ENCODE results near the gene ELFN1.

Gene ELFN1

GRCh38 chr7:1651891-1652290 lies 18.2 kb upstream of the ELFN1 start:
- peaks cover 29% of the 10 kb centered on the region for H3K27me3 Mint-ChIP-seq (ENCODE audit: low read depth)
- TF ChIP-seq CTCF (IDR thresholded peaks at IDR 0.05; ENCODE audit: unreplicated experiment in 3 of 3): no peak
- peaks cover 18% of the 10 kb centered on the region for H3K4me1 Mint-ChIP-seq
- H3K9me3 Mint-ChIP-seq: peaks cover 1% of the 10 kb centered on the region
- no peaks in the 10 kb centered on the region for H3K36me3 Mint-ChIP-seq (ENCODE audit: low read depth)
- H3K4me3 Mint-ChIP-seq: no peak overlapping the region
- H3K27ac Mint-ChIP-seq: no peak overlapping the region

GRCh38 chr7:1653500-1653899 lies 16.6 kb upstream of the ELFN1 start:
- no peak for TF ChIP-seq CTCF (IDR thresholded peaks at IDR 0.05; ENCODE audit: unreplicated experiment in 3 of 3)
- Mint-ChIP-seq H3K27ac (no peak overlapping the region), H3K4me3 (no peak overlapping the region), H3K9me3 (peaks cover 4% of the 10 kb centered on the region), H3K4me1 (peaks cover 5% of the 10 kb centered on the region), H3K36me3 (ENCODE audit: low read depth) (no peaks in the 10 kb centered on the region), H3K27me3 (ENCODE audit: low read depth) (peaks cover 37% of the 10 kb centered on the region)

DNA sequence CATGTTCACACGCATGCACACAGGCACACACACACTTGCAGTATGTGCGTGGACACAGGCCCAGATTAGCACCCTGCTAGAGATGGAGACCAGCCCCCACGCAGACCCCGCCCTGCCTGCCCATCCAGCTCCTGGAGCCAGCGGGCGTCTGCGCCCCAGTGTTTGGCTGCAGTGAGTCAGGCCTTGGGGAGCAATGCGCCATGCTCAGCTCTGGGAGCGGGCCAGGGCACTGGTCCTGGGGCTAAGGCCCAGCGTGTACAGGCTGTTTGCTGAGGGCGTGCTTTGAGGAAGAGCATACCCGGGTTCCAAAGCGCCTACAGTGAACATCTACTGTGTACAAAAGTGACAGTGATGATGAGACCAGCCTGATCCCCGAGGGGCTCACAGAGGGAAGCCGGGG lies 16.0 kb upstream of the ELFN1 start:
- Mint-ChIP-seq H3K4me3 (no peak overlapping the region), H3K27me3 (ENCODE audit: low read depth) (peaks cover 31% of the 10 kb centered on the region), H3K4me1 (no peaks in the 10 kb centered on the region), H3K36me3 (ENCODE audit: low read depth) (no peaks in the 10 kb centered on the region), H3K27ac (no peak overlapping the region), H3K9me3 (peaks cover 4% of the 10 kb centered on the region)
- no peak for TF ChIP-seq CTCF (IDR thresholded peaks at IDR 0.05; ENCODE audit: unreplicated experiment in 3 of 3)

DNA sequence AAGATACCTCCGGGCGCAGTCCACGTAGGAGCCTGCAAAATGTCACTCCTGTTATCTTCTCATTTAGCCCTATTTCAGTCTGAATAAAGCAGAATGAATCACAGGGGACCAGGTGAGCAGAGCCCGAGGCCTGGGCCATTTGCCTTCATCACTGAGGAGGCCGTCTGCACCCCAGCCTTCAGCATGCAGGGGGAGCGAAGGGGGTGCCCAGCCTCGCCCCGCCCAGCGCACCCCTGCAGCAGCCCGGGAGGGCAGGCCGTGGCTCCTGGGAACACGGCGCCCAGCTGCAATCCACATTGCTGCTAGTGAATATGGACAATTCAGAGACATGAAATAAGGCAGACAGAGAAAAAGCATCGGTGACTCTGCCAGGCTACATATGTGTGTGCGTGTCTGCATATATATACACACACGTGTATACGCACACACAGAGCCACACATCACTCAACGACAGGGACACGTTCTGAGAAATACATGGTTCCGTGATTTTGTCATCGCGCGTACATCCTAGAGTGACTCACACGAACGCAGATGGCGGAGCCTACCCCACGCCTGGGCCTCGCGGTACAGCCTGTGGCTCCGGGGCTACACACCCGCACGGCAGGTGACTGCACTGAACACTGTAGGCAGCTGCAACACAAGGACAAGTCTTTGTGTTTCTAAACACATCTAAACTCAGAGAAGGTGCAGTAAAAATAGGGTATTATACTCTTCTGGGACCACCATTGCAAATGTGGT lies 15.2 kb upstream of the ELFN1 start:
- Mint-ChIP-seq H3K4me3 (no peak overlapping the region), H3K27me3 (ENCODE audit: low read depth) (peaks cover 25% of the 10 kb centered on the region), H3K27ac (no peak overlapping the region), H3K4me1 (no peaks in the 10 kb centered on the region), H3K9me3 (peaks cover 4% of the 10 kb centered on the region), H3K36me3 (ENCODE audit: low read depth) (no peaks in the 10 kb centered on the region)
- TF ChIP-seq CTCF (IDR thresholded peaks at IDR 0.05; ENCODE audit: unreplicated experiment in 3 of 3): no peak

DNA sequence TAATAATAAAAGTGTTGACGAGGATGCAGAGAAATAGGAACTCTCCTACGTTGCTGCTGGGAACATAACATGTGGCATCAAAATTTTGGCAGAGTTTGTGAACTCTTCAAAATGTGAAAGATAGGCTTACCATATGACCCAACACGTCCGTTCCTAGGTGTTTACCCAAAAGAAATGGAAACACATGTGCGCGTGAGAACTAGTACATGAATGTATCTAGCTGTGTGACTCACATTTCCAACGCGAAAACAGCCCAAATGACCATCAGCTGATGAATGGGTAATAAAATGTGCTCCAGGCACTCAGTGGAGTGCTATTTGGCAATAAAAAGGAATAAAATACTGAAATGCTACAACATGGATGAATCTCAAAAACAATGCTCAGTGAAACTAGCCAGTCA lies 10.4 kb upstream of the ELFN1 start:
- Mint-ChIP-seq H3K36me3 (ENCODE audit: low read depth) (no peaks in the 10 kb centered on the region), H3K4me1 (no peaks in the 10 kb centered on the region), H3K27ac (no peak overlapping the region), H3K4me3 (no peak overlapping the region), H3K27me3 (ENCODE audit: low read depth) (peaks cover 60% of the 10 kb centered on the region), H3K9me3 (peaks cover 4% of the 10 kb centered on the region)
- TF ChIP-seq CTCF (IDR thresholded peaks at IDR 0.05; ENCODE audit: unreplicated experiment in 3 of 3): no peak

GRCh38 chr7:1661461-1661860 lies 8.6 kb upstream of the ELFN1 start:
- Mint-ChIP-seq H3K36me3 (ENCODE audit: low read depth) (no peaks in the 10 kb centered on the region), H3K27me3 (ENCODE audit: low read depth) (peaks cover 56% of the 10 kb centered on the region), H3K4me3 (peak overlapping the region in 2 of 3 experiments; percentile 5 to 40), H3K4me1 (no peaks in the 10 kb centered on the region), H3K27ac (no peak overlapping the region), H3K9me3 (peaks cover 4% of the 10 kb centered on the region)
- TF ChIP-seq CTCF (IDR thresholded peaks at IDR 0.05; ENCODE audit: unreplicated experiment in 3 of 3): no peak

Data from nephron (organoid).